Measurements from ENCODE around the gene ZNF536.

DNA sequence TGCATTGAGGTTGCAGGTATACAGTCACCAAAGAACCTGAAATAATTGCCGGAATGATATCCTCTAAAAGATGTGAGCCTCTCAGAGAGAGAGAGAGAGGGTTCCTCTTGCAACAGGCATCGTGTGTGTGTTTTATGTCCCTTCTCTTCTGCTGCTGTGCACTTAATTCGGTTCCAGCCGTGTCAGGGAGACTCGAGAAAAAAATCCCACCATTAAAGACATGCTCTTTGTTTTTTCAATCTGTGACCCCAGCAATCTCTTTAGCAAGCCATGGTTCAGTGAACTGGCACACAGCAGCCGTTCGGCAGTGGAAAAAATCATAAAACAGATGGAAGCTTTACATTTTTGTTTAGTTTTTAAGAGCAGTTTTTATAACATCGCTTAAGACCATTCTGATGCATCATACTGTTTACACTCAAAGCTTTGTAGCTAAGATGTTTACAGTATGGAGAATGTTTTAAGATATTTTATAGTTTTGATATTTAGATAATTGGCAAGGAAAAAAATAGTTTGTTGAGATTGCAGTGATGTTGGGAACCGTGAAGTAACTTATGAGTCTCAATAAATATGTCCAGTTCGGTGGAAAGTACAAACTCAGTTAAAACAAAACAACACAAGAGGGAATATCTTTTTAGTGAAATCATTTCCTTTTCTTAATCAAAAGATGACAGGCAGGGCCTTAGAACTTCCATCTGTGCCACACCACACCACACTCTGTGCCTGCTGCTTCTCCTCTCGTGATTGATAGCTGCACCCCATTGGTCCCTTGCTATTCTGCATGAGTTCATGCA lies 31.2 kb upstream of the ZNF536 start:
- TF ChIP-seq, protein P1, sequence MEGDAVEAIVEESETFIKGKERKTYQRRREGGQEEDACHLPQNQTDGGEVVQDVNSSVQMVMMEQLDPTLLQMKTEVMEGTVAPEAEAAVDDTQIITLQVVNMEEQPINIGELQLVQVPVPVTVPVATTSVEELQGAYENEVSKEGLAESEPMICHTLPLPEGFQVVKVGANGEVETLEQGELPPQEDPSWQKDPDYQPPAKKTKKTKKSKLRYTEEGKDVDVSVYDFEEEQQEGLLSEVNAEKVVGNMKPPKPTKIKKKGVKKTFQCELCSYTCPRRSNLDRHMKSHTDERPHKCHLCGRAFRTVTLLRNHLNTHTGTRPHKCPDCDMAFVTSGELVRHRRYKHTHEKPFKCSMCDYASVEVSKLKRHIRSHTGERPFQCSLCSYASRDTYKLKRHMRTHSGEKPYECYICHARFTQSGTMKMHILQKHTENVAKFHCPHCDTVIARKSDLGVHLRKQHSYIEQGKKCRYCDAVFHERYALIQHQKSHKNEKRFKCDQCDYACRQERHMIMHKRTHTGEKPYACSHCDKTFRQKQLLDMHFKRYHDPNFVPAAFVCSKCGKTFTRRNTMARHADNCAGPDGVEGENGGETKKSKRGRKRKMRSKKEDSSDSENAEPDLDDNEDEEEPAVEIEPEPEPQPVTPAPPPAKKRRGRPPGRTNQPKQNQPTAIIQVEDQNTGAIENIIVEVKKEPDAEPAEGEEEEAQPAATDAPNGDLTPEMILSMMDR (IDR thresholded peaks at IDR 0.05), result no peak
- TF ChIP-seq POLR2AphosphoS5 (IDR thresholded peaks at IDR 0.05; ENCODE audit: low read depth, low read length) (no peak), TCF7L2 (IDR thresholded peaks at IDR 0.05; ENCODE audit: low read depth, low read length) (no peak), SIN3A (IDR thresholded peaks at IDR 0.05; ENCODE audit: borderline replicate concordance, insufficient read depth, low read depth, low read length) (no peak)
- TF ChIP-seq, protein P2, sequence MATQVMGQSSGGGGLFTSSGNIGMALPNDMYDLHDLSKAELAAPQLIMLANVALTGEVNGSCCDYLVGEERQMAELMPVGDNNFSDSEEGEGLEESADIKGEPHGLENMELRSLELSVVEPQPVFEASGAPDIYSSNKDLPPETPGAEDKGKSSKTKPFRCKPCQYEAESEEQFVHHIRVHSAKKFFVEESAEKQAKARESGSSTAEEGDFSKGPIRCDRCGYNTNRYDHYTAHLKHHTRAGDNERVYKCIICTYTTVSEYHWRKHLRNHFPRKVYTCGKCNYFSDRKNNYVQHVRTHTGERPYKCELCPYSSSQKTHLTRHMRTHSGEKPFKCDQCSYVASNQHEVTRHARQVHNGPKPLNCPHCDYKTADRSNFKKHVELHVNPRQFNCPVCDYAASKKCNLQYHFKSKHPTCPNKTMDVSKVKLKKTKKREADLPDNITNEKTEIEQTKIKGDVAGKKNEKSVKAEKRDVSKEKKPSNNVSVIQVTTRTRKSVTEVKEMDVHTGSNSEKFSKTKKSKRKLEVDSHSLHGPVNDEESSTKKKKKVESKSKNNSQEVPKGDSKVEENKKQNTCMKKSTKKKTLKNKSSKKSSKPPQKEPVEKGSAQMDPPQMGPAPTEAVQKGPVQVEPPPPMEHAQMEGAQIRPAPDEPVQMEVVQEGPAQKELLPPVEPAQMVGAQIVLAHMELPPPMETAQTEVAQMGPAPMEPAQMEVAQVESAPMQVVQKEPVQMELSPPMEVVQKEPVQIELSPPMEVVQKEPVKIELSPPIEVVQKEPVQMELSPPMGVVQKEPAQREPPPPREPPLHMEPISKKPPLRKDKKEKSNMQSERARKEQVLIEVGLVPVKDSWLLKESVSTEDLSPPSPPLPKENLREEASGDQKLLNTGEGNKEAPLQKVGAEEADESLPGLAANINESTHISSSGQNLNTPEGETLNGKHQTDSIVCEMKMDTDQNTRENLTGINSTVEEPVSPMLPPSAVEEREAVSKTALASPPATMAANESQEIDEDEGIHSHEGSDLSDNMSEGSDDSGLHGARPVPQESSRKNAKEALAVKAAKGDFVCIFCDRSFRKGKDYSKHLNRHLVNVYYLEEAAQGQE (IDR thresholded peaks at IDR 0.05; ENCODE audit: insufficient read depth in 1 of 2, low read depth in 2 of 2, low read length in 1 of 2), result no peak
